SW 1271 (cell line): ENCODE results near the gene NFYC.

ENCODE experiments used
- DNase-seq, 2 experiments: peaks; one replicate each; lab custom pipeline; 2025; lab: John Stamatoyannopoulos, UW

Gene NFYC

DNA sequence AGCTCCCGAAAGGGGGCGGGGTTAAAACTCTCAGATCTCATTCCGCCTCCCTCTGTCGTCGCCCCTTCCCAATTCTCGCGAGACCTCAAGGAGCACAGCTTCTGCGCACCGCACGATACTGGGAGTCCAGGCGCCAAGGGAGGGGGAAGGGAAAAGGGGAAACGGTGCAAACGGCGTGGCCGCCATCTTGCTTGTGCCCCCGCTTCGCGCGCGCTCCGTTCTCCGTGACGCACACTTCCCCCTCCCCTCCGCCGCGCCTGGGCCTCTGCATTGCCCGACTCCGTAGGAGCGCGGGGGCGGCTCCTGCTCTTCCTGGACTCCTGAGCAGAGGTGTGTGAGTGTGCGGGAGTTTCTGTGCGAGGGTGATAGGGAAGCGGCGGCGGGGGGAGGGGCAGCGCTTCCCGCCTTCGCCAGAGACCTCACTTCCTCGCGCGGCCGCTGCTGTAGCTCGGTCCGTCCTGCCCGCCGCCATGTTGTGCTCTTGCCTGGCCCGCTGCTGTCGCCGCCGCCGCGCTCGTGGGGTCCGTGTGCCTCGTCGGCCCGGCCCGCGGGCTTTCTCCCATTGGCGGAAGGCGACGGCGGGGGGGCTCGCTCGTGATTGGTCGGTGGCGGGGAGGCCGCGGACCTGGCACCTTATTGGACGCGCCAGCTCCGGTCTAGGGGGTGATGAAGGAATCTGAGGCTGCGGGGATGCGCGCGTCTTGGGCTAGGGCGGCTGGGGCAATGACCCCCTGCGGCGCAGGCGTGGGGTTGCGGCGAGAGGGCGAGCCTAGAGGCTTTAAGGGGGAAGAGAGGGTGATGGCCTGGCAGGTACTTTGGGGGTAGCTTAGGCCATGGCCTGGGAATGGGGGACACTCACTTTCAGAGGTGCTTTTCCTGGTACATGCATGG is at the start of gene NFYC:
Gene NFYC (plus strand): TSS at position 167 of the 891 bp plus-strand sequence. CDS start 47,140 bp downstream, outside the sequence.
- DNase-seq: peak; percentile 93 to 95

DNA sequence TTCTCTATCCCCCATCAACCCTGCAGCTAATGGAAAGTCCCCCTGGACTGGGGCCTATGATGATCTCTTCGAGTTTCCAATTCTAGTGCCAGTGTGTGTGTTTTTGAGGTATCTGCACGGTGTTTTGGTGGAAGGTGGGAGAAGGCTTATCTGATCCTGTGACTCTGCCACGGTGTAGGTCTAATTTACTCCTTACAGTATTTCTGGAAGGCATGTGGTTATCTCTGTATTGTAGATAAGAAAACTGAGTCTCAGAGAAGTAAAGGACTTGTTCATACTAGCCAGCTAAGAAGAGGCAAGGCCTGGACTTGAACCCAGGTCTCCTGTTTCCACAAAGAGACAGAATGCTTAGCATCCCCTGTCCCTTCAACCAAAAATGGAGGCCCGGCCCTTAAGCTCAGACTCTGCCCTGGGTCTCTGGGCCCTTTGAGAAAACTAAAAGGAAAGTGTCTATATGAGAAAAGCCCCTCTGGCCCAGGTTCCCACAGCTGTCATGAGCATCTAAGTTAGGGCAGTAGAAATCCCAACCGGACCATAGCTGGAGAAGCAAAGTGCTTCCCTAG is 46.3 kb upstream of the NFYC start:
- DNase-seq: no peak

DNA sequence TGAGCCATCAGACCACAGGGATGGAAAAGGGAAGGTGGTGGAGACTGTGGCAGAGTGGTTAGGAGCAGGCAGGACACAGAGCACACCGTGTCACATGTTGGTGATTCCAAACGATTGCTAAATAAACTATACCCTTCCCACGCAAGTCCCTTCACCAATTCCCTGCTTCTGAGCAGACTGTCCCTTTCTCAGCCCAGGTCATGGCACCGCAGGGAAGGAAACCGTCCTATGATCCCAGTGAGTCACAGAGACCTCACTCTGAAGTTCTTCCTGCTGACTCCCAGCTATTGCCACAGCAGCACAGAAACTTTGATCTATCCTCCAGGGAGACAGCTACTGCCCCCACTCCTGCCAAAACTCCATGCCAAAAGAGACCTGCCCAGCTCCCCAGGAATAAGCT is 45.2 kb upstream of the NFYC start:
- DNase-seq: no peak

DNA sequence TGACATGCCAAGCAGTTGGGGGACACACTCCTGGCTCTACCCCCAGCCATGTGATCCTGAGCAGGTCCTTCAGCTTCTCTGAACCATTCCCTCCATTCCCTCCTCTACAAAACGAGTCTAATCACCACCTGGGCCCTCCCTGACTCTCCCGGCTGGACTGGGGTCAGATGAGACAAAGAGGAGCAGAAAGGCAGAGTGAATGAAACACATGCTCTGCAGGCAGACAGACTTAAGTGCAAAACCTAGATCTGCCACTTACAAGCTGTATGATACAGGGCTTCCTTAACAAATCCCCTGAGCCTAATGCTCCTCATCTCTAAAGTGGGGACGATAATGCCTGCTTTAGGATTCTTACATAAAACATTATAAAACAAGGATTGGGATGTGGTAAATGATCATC is 43.3 kb upstream of the NFYC start:
- no peak for DNase-seq

DNA sequence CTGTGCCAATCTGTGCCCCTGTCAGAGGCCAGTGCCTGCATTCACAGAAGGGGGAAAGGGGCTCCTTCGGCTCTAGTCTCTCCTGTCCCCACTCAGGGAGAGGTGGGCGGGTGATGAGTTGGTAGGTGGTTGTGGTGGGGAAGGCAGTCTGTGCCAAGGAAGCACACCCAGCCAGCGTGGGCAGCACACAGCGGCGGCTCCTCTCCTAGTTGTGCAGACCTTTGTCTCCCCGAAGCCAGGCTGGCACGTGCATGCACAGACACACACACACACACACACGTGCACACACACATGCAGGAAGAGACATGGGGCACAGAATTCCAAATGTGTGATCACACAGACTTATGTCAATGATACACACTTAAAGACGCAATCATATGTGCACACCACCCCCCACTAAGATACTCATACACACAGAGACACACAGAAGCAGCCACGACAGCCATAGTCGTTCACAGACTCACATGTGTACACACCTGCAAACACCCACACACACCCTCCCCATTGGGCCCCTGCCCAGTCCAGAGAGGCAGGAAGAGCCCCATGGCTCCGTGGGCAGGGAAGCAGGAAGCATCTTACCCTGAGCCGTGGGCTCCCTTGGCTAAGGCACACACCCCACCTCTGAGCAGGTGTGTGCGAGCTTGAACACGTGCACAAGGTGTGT is 42.4 kb upstream of the NFYC start:
- no peak for DNase-seq

DNA sequence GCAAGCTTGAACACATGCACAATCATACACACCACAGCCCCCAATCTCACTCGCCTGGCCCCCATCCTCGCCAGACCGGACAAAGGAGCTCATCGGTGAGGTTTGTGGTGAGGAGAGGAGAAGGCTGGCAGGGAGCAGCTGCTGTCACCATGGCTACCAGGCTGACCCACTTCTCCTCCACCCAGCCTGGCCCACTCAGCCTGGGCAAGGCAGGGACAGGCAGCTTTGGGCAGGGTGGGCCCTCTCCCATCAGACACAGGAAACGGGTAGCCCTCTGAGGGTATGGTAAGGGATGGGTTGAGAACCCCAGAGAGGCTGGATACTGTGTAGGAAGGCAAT is 41.9 kb upstream of the NFYC start:
- DNase-seq: no peak

DNA sequence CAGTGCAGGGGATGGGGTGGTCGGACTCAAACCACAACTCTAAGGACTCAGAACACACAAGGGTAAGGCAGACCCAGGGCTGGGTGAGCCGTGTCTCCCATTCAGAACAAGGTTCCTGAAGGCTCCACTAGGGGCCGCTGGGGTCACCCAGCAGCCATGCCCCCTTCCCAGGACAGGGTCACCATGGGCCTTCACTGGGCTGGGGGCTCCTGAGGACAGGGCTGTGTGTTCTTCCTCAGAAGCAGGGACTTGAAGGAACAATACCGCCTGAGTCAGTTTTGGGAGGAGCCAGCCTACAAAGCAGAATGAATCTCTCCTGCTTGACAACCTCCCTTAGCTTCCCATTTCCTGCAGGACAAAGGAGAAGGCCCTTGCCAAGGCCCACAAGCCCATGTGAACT is 41.4 kb upstream of the NFYC start:
- DNase-seq: no peak

DNA sequence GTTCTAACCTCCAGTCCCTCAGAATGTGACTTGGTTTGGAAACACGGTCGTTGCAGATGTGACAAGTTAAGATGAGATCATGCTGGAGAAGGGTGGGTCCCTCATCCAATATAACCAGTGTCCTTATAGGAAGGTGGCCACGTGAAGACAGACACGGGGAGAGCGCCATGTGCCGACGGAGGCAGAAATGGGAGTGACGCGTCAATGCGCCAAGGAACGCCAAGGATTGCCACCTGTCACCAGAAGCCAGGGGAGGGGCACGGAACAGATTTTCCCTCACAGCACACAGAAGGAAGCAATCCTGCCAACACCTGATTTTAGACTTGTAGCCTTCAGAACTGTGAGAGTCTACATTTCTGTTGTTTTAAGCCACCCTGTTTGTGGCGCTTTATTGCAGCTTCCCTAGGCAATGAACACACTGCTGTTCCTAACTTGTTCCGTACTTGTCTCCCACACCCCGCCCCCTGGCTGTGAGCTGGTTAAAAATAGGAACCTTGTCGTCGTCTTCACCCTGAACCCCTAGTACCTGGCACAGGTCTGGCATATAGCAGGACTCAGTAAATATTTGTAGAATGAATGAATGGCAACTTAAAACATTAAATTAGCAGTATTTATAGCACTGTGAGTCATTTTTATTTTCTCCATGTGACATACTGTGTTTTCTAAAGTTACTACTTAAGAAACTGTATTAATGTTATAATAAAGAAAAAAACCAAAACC is 40.2 kb upstream of the NFYC start:
- DNase-seq: no peak

DNA sequence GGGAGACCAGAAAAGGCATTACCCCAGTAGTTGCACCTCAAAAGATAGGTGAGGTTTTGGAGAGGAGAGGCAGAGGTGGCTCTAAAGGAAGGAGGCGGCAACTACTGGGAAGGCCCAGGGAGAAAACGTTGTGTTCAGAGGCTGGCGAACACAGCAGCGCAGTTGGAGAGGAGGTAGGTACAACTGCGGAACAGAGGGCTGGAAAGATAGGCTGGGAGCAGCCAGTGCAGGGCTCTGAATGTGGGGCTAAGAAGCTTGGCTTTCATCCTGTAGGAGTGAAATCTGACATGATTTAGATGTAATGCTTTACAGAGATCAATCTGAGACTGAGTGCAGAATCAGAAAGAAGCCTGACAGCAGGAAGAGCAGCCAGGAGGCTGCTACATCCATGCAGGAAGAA is 39.0 kb upstream of the NFYC start:
- no peak for DNase-seq

DNA sequence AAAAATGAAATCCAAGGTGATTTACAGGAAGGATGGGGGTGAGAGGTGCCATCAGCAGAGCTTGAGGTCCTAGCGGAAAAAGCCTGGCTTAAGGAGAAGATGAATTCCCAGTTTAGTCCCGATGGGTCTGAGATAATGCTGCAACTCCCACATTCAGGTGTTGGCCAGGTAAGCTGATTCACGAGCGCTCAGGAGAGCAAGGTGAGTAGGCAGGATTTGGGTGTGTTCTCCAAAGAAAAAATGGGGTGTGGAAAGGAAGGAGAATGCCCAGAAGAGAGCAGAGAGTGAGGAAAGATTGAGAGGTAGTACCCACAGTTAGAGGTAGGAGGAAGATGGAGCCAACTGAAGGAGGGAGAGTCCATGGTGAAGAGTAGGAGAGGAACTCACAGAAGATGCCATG is 38.5 kb upstream of the NFYC start:
- no peak for DNase-seq

DNA sequence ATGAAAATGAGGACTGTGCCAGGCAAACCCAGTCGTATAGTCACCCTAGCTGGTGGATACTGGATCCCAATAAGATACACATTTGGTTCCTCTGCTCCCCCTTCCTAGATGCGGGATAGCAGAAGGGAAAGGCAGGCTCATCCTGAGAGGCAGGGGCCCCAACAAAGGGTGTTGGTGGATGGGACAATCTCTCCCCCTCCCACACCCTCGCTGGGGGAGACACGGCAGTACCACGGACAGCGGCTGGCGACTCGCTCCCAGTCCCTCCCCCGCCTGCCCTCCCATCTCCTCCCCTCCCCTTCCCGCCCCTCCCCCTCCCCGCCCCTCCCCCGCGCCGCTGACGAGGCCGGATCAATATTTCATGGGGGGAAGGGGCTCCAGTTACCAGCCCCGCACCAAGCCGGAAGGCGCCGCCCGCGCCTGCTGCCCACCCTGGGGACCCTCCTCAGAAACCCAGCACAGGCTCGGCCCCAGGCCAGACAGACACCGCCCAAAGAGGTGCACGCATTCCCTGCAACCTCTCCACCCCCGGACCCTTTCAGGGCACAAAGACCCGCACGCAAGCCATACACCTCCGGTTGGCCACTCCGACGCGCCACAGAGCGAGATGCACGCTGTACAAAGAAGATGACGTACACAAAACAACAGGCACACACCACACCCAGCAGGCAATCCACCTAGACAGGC is 37.5 kb upstream of the NFYC start:
- no peak for DNase-seq

DNA sequence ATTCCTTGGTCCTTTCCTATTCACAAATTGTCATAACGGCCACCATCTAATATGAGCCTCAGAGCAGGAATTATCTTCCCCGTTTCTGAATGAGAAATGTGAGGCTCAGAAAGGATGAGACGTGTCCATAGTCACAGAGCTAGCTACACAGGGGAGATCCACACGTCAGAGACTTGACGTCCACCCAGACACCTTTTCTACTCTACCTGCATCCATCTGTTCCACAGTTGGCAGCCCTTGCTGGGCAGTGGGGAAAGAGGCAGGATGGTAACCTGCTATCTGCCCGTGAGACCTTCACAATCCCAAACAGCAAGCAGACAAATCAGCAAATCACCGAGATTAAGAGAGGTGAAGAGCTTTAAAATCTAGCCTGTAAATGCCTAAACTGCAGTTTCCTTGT is 34.5 kb upstream of the NFYC start:
- DNase-seq: no peak

DNA sequence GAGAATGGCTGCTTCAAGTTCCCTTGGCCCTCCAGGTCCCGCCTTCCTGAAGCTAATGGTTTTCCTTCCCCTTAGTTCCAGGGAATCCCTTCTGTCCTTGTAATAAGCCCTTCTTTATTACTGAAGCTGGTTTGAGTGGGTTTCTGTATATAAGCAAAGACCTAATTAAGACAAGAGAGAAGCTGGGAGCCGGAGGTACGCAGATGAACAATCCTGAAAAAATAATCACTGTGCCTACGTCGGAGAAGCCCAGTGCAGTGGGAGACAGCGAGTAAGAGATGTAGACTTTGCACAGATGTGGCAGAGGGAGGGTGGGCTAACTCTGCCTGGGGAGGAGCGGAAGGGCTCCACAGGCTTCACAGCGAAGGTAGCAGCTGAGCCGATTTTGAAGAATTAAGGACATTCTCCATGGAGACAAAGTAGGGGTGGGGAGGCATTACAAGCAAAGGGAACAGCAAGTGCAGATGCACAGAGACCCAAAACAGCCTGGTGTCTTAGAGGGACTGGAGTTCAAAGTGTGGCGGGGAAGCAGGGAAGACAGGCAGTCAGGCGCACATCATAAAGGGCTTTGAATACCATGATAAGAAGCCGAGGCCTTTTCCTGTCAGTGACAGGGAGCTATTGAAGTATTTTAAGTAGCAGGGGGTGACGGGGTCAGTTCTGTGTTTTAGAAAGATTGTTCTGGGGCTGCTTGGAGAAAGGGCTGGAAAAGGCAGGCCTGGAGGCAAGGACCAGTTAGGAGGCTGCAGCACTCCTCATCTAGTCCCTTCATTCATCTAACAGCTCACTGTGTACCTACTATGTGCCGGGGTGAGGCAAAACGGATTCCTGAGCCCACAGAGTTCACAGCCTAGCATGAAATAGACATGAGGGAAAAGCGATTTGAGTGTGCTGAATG is 32.5 kb upstream of the NFYC start:
- DNase-seq: no peak

DNA sequence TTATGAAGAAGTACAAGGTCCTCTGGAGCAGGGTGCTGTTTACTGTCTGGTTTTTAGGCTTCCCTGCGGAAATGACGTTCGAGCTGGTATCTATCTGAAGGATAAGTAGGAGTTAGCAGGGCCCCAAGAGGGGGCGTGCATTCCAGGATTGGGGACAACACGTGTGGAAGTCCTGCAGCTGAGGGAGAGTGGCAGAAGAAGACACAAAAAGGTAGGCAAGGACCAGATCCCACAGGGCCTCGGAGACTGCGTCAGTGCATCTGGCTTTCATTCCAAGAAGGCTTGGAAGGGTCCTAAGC is 31.9 kb upstream of the NFYC start:
- DNase-seq: no peak

DNA sequence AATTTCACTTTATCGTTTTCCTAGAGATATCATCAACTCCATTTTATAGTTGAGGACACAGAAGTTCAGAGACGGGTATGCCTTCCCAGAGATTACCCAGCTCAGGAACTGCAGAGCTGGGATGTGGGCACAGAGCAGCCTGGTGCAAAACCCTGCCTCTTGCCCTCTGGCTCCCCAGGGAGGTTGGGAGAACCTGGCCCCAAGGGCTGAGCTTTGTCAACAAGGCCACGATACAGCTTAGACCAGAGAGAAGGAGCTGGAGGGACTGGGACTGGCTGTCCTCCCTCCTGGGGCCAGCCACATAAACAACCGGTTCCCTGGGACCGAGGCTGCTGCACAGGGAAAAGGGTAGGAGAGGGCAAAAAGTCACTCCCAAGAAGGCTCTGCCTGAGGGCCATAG is 29.8 kb upstream of the NFYC start:
- no peak for DNase-seq

DNA sequence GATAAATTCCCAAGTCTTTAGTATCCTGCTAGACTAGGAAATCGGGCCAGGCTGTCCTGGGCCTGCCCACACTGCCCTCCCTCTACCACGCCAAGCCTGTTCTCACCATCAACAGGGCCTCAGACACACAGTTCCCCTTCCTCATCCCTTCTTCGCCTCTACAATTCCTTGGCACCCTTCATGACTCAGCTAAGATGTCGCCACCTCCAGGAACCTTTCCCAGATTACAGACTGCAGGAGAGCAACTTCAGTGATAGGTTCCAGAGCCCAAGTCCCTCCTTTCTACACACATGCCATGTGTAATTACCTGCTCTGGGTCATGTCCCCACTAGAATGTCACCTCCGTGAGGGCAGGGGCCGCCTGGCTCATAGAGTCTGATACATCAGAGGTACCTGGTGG is 29.4 kb upstream of the NFYC start:
- no peak for DNase-seq

DNA sequence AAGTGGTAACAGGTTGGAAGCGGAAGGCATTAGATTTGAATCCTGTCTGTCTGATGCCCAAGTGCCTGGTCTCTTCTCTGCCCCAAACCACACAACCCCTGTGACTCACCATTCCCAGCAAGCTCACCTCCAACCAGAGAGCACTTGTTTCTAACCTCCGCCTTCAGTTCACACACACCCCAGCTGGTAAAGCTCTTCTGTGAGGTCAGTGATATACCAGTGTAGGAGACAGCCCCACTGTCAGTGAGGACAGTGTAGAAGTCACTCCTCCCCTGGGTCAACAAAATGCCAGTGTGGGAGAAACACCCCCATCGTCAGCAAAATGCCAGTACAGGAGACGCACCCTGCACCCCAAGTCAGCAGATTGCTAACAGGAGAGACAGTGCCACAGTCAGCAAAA is 28.6 kb upstream of the NFYC start:
- DNase-seq: no peak

DNA sequence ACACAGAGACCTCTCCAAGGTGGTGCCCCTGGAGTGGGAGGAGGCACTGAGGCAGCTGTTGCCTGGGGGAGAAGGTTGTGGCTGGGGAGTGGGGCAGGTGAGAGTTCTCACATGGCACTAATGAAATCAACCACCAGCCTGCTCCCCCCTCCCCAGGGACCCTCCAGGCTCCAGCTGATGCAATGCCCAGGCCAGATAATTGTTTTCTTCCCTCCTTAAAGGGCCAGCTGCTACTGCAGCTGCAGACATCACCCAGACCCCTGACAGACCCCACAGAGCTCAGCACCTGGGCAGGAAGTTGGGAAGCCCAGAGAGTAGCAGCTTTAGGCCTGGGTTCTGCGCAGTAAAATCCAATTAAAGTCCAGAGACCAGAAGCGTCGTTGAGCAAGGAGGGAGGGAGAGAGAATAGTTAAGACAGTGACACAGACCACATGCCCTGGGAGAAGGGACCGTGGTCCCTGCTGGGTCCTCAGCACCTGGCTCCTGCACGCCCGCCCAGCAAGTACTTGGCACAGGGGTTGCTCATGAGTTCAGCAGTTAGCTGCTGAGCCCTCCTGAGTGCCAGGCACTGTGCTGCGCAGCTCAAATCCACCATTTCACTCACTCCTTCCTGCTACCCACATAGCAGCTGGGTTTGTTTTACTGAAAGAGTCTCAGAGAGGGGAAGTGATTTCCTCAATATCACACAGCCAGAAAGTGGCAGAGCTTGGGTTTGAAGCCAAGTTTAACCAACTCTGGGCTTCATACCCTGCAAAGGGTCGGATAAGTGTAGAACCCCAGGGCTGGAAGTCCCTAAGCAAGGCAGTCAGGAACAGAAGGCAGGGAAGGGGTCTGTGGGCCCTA is 28.0 kb upstream of the NFYC start:
- DNase-seq: no peak

DNA sequence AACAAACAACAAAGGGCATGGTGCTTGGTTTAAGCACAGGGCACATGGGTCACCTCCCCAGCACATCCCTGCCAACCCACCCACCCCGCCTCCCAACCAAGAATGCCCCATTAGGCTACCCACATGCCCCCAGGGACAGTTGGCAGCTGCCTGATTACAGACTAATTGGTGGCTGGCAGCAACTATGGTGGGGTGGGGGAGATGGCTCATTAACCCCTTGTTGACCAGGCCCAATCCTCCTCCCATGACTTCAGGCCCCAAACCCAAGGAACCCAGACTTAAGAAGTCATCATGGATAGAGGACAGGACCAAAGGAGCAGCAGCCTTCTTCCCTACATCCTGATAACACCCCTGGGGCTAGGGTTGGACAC is 27.4 kb upstream of the NFYC start:
- no peak for DNase-seq

DNA sequence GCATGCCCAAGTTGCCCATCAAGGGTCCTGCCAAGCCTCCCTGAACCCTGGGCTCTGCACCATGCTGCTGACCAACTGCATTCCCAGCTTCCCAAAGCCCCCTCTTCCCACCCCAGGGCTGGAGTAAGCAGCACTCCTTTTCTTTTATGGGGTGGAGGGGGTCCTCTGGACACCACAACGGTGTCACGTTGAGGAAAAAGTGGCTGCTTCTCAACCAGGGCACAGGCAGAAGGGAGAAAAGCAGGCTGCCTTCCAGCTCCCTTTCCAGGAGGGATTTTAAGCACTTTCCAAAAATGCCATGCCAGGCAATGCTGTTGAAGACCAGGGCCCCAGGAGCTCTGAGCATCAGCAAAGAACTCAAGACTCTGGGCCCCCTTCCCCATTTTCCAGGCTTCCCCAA is 26.7 kb upstream of the NFYC start:
- no peak for DNase-seq
